BLaER1 treated with 17β-estradiol and CSF1 and Interleukin-3, amounts not matched to agents 10 nM and 100 nM (cell line): ENCODE data around the gene KCNN1.
"Not testable (repeated sequence)": the region's sequence is repeated elsewhere in the genome, so short reads cannot be mapped to it uniquely, and the experiment has no call there.

Source experiments
- H3K27ac ChIP-seq, 11 experiments: shearing (Covaris generic); formaldehyde crosslinking; 2 replicates each; pipeline ENCODE4 v1.8.1; 2022
- H3K27me3 ChIP-seq, 11 experiments: shearing (Covaris generic); formaldehyde crosslinking; 2 replicates each; pipeline ENCODE4 v1.8.1; 2022
- H3K36me3 ChIP-seq, 11 experiments: shearing (Covaris generic); formaldehyde crosslinking; 2 replicates each; pipeline ENCODE4 v1.8.1; 2022
- H3K4me1 ChIP-seq, 10 experiments: shearing (Covaris generic); formaldehyde crosslinking; 2 replicates each; pipeline ENCODE4 v1.8.1; 2022
- H3K4me2 ChIP-seq, 11 experiments: shearing (Covaris generic); formaldehyde crosslinking; 2 replicates each; pipeline ENCODE4 v1.8.1; 2022
- H3K4me3 ChIP-seq, 10 experiments: shearing (Covaris generic); formaldehyde crosslinking; 2 replicates each; pipeline ENCODE4 v1.8.1; 2022
- H3K9ac ChIP-seq, 11 experiments: shearing (Covaris generic); formaldehyde crosslinking; 2 replicates each; pipeline ENCODE4 v1.8.1; 2022
- H3K9me3 ChIP-seq, 11 experiments: shearing (Covaris generic); formaldehyde crosslinking; replicated peaks in 1 of 11; 2 replicates each; pipeline ENCODE4 v1.8.1; 2022
- H4K20me1 ChIP-seq, 11 experiments: shearing (Covaris generic); formaldehyde crosslinking; 2 replicates each; pipeline ENCODE4 v1.8.1; 2022
- Cebpa-rat ChIP-seq, 11 experiments: shearing (Covaris generic); IDR thresholded peaks; 2 replicates each; pipeline ENCODE4 v1.8.1; 2022

The KCNN1 gene

DNA sequence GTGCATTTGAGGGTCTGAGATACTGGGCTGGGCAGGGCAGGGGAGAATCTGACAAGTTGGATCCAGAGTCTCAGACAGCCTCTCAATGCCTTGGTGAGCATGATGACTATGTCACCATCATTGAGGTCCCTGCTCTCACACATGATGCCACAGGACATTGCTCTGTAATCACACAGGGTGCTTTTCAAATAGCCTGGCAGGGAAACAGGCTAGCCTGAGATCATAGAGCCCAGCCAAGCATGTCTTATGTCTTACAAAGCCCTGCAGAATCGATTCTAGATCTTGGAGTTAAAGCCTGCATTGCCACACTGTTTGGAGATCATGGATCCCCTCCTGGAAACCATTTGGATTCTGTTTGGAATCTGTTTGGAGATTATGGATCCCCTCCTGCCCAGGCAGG lies 5.3 kb downstream of the KCNN1 start:
- H3K27me3 ChIP-seq = peaks cover 9 to 20% (median 18%) of the 10 kb centered on the region in 11 experiments
- peaks cover 23 to 53% (median 42%) of the 10 kb centered on the region in 10 experiments for H3K4me1 ChIP-seq
- H3K9ac ChIP-seq = peak overlapping the region in 3 of 11 experiments; percentile 0 to 56 (median 42); a peak in 5 of 22 replicates
- H3K4me2 ChIP-seq = peak overlapping the region in 9 of 11 experiments; percentile 10 to 68 (median 59); a peak in 16 of 22 replicates
- no peaks in the 10 kb centered on the region for H3K9me3 ChIP-seq
- peak in 1 of 11 experiments; percentile 57; a peak in 2 of 22 replicates for TF ChIP-seq Cebpa-rat (IDR thresholded peaks at IDR 0.05)
- H3K27ac ChIP-seq = peak overlapping the region in 2 of 11 experiments; percentile 40 to 54; a peak in 3 of 22 replicates
- H3K4me3 ChIP-seq = no peak overlapping the region
- no peaks in the 10 kb centered on the region; a peak in 1 of 22 replicates for H4K20me1 ChIP-seq
- H3K36me3 ChIP-seq = no peaks in the 10 kb centered on the region

DNA sequence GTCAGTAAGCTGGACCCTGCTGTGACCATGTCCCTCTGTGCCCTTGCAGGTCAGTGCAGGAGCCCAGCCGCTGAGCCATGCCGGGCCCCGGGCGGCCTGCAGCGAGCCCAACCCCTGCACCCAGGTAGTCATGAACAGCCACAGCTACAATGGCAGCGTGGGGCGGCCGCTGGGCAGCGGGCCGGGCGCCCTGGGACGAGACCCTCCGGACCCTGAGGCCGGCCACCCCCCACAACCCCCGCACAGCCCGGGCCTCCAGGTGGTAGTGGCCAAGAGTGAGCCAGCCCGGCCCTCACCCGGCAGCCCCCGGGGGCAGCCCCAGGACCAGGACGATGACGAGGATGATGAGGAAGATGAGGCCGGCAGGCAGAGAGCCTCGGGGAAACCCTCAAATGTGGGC lies 6.9 kb downstream of the KCNN1 start:
- Histone ChIP-seq H3K4me3 (no peak overlapping the region), H3K9ac (no peak overlapping the region), H3K27ac (no peak overlapping the region), H3K4me2 (peak overlapping the region in 5 of 11 experiments; percentile 32 to 68 (median 62); a peak in 5 of 22 replicates), H3K4me1 (peaks cover 22 to 49% (median 32%) of the 10 kb centered on the region in 10 experiments), H3K27me3 (peaks cover 0 to 5% (median 4%) of the 10 kb centered on the region in 11 experiments; a peak in 15 of 22 replicates), H3K36me3 (no peaks in the 10 kb centered on the region), H3K9me3 (no peaks in the 10 kb centered on the region), H4K20me1 (no peaks in the 10 kb centered on the region; a peak in 1 of 22 replicates)
- no peak for TF ChIP-seq Cebpa-rat (IDR thresholded peaks at IDR 0.05)

DNA sequence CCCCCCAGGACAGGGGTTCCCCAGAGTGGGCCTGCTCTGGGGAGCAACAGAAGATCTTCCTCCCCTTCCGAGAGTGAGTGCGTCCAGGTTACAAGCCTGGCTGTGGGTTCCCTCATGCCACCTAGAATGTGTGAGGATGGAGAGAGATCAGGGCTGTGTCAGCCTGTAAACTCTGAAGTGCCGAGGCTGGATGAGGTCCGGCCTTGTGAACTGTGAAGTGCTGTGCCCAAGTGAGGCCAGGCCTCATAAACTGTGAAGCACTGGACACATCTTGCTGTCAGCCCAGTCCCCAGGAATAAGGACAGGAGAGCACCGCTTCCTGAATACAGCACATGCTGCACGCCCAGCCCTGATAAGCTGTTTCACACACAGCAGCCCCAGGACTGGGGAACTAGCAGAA lies 7.6 kb downstream of the KCNN1 start:
- no peaks in the 10 kb centered on the region for H3K27me3 ChIP-seq
- H3K4me1 ChIP-seq = peaks cover 22 to 43% (median 28%) of the 10 kb centered on the region in 10 experiments
- no peaks in the 10 kb centered on the region; a peak in 1 of 22 replicates for H4K20me1 ChIP-seq
- no peak overlapping the region for H3K4me3 ChIP-seq
- H3K9ac ChIP-seq = no peak overlapping the region
- no peaks in the 10 kb centered on the region for H3K9me3 ChIP-seq
- no peaks in the 10 kb centered on the region for H3K36me3 ChIP-seq
- H3K4me2 ChIP-seq = no peak overlapping the region
- H3K27ac ChIP-seq = no peak overlapping the region
- TF ChIP-seq Cebpa-rat (IDR thresholded peaks at IDR 0.05) = no peak

DNA sequence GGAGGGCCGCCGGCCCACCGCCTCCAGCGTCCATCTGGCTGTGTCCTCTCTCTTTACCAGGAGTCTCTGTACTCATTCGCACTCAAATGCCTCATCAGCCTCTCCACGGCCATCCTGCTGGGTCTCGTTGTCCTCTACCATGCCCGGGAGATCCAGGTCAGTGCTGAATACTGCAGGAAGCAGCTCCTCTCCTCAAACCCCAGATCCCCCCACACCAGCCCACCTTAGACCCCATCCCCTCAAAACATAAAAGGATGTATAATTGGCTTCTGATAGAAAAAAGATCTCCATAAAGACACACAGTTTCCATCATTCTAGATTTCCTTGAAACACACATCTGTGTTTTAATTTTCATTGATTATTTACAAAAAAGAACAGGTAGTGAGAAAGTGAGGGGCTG lies 8.1 kb downstream of the KCNN1 start:
- Histone ChIP-seq H3K27ac (no peak overlapping the region), H3K36me3 (no peaks in the 10 kb centered on the region), H3K4me2 (no peak overlapping the region), H3K27me3 (no peaks in the 10 kb centered on the region), H4K20me1 (no peaks in the 10 kb centered on the region; a peak in 1 of 22 replicates), H3K4me3 (no peak overlapping the region), H3K9ac (no peak overlapping the region), H3K4me1 (peaks cover 24 to 43% (median 29%) of the 10 kb centered on the region in 10 experiments), H3K9me3 (no peaks in the 10 kb centered on the region)
- no peak for TF ChIP-seq Cebpa-rat (IDR thresholded peaks at IDR 0.05)

DNA sequence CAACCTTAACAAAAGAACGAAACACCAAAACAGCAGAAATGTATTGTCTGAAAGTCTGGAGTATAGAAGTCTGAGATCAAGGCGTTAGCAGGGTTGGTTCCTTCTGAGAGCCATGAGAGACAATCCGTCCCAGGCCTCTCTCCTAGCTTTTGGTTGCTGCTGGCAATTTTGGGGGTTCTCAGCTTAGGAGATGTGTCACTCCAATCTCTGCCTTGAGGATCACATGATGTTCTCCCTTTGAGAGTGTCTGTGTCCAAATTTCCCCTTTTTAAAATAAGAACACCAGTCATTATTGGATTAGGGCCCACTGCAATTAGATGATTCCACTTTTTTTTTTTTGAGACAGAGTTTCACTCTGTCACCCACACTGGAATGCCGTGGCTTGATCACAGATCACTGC lies 10.1 kb downstream of the KCNN1 start:
- H3K4me2 ChIP-seq = peak overlapping the region in 3 of 11 experiments; percentile 34 to 66 (median 50); a peak in 6 of 22 replicates
- TF ChIP-seq Cebpa-rat (IDR thresholded peaks at IDR 0.05) = no peak
- no peaks in the 10 kb centered on the region for H3K9me3 ChIP-seq
- peaks cover 30 to 49% (median 37%) of the 10 kb centered on the region in 10 experiments for H3K4me1 ChIP-seq
- H3K4me3 ChIP-seq = no peak overlapping the region
- no peak overlapping the region; a peak in 1 of 22 replicates for H3K27ac ChIP-seq
- H4K20me1 ChIP-seq = no peaks in the 10 kb centered on the region; a peak in 1 of 22 replicates
- H3K36me3 ChIP-seq = no peaks in the 10 kb centered on the region
- no peaks in the 10 kb centered on the region for H3K27me3 ChIP-seq
- H3K9ac ChIP-seq = no peak overlapping the region

DNA sequence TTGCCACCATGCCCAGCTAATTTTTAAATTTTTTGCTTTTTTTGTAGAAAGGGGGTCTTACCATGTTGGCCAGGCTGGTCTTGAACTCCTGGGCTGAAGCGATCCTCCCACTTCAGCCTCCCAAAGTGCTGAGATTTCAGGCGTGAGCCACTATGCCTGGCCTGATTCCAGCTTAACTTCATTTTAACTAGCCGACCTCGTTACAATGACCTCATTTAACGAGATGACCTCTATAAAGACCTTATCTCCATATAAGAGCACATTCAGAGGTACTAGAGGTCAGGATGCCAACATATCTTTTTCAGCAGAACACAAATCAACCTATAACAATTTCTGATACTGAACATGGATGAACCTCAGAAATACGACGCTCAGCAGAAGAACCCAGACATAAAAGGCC lies 10.6 kb downstream of the KCNN1 start:
- H3K4me3 ChIP-seq = no peak overlapping the region
- H3K9me3 ChIP-seq = no peaks in the 10 kb centered on the region
- H3K27me3 ChIP-seq = no peaks in the 10 kb centered on the region
- no peak overlapping the region for H3K9ac ChIP-seq
- H3K4me2 ChIP-seq = peak overlapping the region in 3 of 11 experiments; percentile 34 to 66 (median 50); a peak in 6 of 22 replicates
- H3K4me1 ChIP-seq = peaks cover 30 to 49% (median 37%) of the 10 kb centered on the region in 10 experiments
- no peak for TF ChIP-seq Cebpa-rat (IDR thresholded peaks at IDR 0.05)
- H3K36me3 ChIP-seq = no peaks in the 10 kb centered on the region
- H4K20me1 ChIP-seq = no peaks in the 10 kb centered on the region; a peak in 1 of 22 replicates
- H3K27ac ChIP-seq = no peak overlapping the region; a peak in 1 of 22 replicates

DNA sequence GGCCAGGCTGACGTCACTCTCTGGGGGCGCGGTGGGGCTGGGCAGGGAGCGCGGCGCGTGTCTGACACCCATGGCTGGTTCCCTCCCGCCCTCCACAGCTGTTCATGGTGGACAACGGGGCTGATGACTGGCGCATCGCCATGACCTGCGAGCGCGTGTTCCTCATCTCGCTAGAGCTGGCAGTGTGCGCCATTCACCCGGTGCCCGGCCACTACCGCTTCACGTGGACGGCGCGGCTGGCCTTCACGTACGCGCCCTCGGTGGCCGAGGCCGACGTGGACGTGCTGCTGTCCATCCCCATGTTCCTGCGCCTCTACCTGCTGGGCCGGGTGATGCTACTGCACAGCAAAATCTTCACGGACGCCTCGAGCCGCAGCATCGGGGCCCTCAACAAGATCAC lies 14.7 kb downstream of the KCNN1 start:
- Histone ChIP-seq H4K20me1 (no peaks in the 10 kb centered on the region), H3K9me3 (no peaks in the 10 kb centered on the region), H3K27me3 (no peaks in the 10 kb centered on the region), H3K36me3 (no peaks in the 10 kb centered on the region), H3K9ac (no peak overlapping the region), H3K4me2 (peak overlapping the region in 7 of 11 experiments; percentile 13 to 31 (median 20); a peak in 7 of 22 replicates), H3K27ac (no peak overlapping the region), H3K4me3 (no peak overlapping the region), H3K4me1 (peaks cover 20 to 45% (median 30%) of the 10 kb centered on the region in 10 experiments)
- no peak for TF ChIP-seq Cebpa-rat (IDR thresholded peaks at IDR 0.05)

DNA sequence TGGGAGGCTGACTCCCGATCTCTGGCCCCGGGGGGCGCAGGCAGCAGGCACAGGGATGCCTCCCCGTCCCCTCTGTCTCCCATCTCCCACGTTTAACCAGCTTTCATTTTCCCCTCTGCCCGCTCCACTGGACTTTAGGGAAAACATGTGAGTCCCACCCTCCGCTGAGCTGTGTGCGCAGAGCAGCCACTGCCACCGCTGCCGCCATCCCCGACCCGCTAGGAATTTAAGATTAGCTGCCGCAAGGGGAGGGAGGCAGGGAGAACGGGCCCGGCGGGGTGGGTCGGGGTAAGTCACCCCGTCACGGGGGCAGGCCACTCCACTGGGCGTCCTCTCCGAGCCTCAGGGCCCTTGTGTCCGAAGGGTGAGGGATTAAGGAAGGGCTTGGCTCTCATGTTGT lies 15.5 kb downstream of the KCNN1 start:
- Histone ChIP-seq H3K4me1 (peaks cover 14 to 40% (median 30%) of the 10 kb centered on the region in 10 experiments), H3K4me2 (peak overlapping the region in 9 of 11 experiments; percentile 9 to 58 (median 44); a peak in 11 of 22 replicates), H3K27ac (no peak overlapping the region), H3K4me3 (no peak overlapping the region), H3K9me3 (no peaks in the 10 kb centered on the region), H4K20me1 (no peaks in the 10 kb centered on the region), H3K9ac (peak overlapping the region in 2 of 11 experiments; percentile 9 to 50; a peak in 2 of 22 replicates), H3K27me3 (no peaks in the 10 kb centered on the region), H3K36me3 (no peaks in the 10 kb centered on the region)
- TF ChIP-seq Cebpa-rat (IDR thresholded peaks at IDR 0.05) = no peak

DNA sequence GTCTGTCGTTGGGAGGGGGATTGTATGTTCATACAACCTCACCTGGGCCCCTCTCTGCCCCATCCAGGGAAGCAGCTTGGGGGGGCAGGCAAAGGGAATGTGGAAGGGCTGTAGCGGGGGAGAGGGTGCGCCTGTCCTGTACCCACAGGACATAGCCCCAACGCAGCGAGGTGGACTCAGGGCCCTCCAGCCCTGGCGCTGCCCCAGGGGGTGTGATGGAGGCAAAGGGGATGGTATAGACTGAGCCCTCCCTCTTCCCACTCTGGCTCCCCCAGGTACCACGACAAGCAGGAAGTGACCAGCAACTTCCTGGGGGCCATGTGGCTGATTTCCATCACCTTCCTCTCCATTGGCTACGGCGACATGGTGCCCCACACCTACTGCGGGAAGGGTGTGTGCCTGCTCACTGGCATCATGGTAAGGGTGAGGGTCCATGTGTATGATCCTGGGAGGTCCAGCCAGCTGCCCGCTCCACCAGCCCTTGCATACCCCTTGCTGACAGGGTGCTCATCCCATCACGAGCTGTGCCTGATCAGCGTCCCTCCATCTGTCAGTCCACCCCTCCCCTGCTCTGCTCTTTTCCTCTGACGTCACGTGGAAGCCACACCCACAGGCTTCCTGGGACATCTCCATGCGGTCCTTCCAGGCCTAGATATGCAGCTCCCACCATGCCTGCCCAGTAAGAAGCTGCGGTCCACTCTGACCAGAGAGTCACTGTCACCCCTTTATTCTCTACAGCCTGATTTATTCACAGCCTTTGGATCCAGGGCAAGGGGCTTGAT lies 18.3 kb downstream of the KCNN1 start:
- Histone ChIP-seq H3K27me3 (no peaks in the 10 kb centered on the region), H3K4me2 (peak overlapping the region in 1 of 11 experiments; percentile 29; a peak in 1 of 22 replicates), H3K4me3 (no peak overlapping the region), H3K27ac (no peak overlapping the region), H4K20me1 (no peaks in the 10 kb centered on the region), H3K36me3 (no peaks in the 10 kb centered on the region), H3K9me3 (no peaks in the 10 kb centered on the region), H3K4me1 (peaks cover 5 to 29% (median 22%) of the 10 kb centered on the region in 10 experiments; a peak in 19 of 20 replicates), H3K9ac (no peak overlapping the region)
- TF ChIP-seq Cebpa-rat (IDR thresholded peaks at IDR 0.05) = no peak

DNA sequence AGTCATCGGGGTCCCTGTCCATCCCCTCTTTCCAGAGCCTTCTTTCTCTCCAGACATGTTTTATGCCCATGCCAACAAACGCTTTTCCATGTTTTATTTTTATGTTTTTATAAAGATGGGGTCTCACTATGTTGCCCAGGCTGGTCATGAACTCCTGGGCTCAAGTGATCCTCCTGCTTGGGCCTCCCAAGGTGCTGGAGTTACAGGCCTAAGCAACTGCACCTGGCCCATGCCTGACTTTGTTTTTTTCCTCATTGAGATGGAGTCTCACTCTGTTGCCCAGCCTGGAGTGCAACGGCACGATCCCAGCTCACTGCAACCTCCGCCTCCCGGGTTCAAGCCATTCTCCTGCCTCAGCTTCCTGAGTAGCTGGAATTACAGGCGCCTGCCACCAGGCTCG lies 19.7 kb downstream of the KCNN1 start:
- not testable (repeated sequence) for H3K27ac ChIP-seq, H3K9ac ChIP-seq, H4K20me1 ChIP-seq, H3K36me3 ChIP-seq, H3K9me3 ChIP-seq, H3K27me3 ChIP-seq, H3K4me3 ChIP-seq, H3K4me2 ChIP-seq
- H3K4me1 ChIP-seq = peaks cover 0 to 20% (median 11%) of the 10 kb centered on the region in 10 experiments; a peak in 15 of 20 replicates
